HEK293T (cell line): ENCODE results near the gene FBLN7.

Experiments used
- BHLHE40 ChIP-seq: fragments of 450-650 bp; IDR thresholded peaks from 2 replicates; pipeline ENCODE4 v1.6.1; 2016; ENCODE audit warnings: mild to moderate bottlenecking, moderate library complexity, borderline replicate concordance
- CTBP1 ChIP-seq: fragments of 450-650 bp; IDR thresholded peaks from 2 replicates; pipeline ENCODE4 v1.6.1; 2016; ENCODE audit warnings: borderline replicate concordance
- ELF4 ChIP-seq: fragments of 450-650 bp; IDR thresholded peaks from 2 replicates; pipeline ENCODE4 v1.6.1; 2017; ENCODE audit warnings: antibody characterized with exemption
- FOXA1 ChIP-seq: fragments of 450-650 bp; IDR thresholded peaks from 2 replicates; pipeline ENCODE4 v1.6.1; 2016; ENCODE audit warnings: mild to moderate bottlenecking
- FOXM1 ChIP-seq: fragments of 450-650 bp; IDR thresholded peaks from 2 replicates; pipeline ENCODE4 v1.6.1; 2017; ENCODE audit warnings: mild to moderate bottlenecking, borderline replicate concordance
- SP1 ChIP-seq: fragments of 450-650 bp; IDR thresholded peaks from 2 replicates; pipeline ENCODE4 v1.6.1; 2017
- SUZ12 ChIP-seq: fragments of 450-650 bp; IDR thresholded peaks from 2 replicates; pipeline ENCODE4 v1.6.1; 2016; ENCODE audit warnings: mild to moderate bottlenecking

DNA sequence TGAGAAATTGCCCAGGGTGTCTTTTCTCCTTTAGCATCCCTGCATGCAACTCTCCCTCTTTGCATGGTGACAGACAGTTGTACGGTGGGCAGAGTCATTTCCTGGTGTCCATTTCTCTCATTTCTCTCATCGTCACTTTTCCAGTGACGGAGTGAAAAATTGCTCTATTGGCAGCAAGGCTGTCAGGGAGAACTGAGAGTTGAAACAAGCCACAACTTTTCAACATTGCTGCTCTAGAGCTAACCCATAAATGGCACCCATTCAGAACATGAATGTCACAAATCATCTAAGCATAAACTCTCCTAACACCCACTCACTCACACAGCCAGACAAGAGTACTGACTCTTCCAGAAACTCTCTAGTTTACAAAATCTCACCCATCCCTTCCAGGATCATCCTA lies 61.0 kb downstream of the FBLN7 start:
- no peak for TF ChIP-seq CTBP1
- TF ChIP-seq FOXM1 = no peak
- no peak for TF ChIP-seq FOXA1
- no peak for TF ChIP-seq SP1
- no peak for TF ChIP-seq BHLHE40
- TF ChIP-seq SUZ12 = no peak
- TF ChIP-seq ELF4 = no peak
